Astrocyte of the spinal cord (primary cell): ENCODE data around the gene ABHD11.
A peak's percentile ranks its signal among the peaks of the same experiment; 100 is the strongest.

ENCODE experiments used
- DNase-seq: peaks from one replicate; pipeline ENCODE4 v3.0.0; 2011; ENCODE audit warnings: low read depth, low spot score
- H3K4me3 ChIP-seq: 2 replicates; pipeline ENCODE4 v1.5.1; 2011; ENCODE audit warnings: low read depth, mild to moderate bottlenecking, low read length, moderate library complexity
- CTCF ChIP-seq: IDR thresholded peaks from 2 replicates; pipeline ENCODE4 v1.5.1; 2012; ENCODE audit warnings: low read depth, mild to moderate bottlenecking, low read length, inconsistent platforms
- in situ Hi-C: cut with HindIII; loops from 2 replicates; pipeline ENCODE4 v1.10.0; 2017; ENCODE audit warnings: low sequenced_read_pairs

ABHD11 gene

GRCh38 chr7:73738220-73738611 is 386 bp downstream of the ABHD11 start:
- TF ChIP-seq CTCF = no peak
- in situ Hi-C loops = no loop called here
- peak; percentile 50 for DNase-seq
- H3K4me3 ChIP-seq = peak overlapping the region; percentile 78

GRCh38 chr7:73737491-73738219 is 947 bp downstream of the ABHD11 start:
- H3K4me3 ChIP-seq = peak overlapping the region; percentile 78
- in situ Hi-C loops = no loop called here
- no peak for TF ChIP-seq CTCF

GRCh38 chr7:73736885-73737284 is 1.7 kb downstream of the ABHD11 start:
- no peak for TF ChIP-seq CTCF
- DNase-seq = no peak
- in situ Hi-C loops = no loop called here
- no peak overlapping the region for H3K4me3 ChIP-seq

More at GRCh38 chr7:73737491-73738219, 947 bp downstream of the ABHD11 start:
- no peak for DNase-seq

GRCh38 chr7:73735528-73735905 is 3.1 kb downstream of the ABHD11 start:
- no peak for DNase-seq
- TF ChIP-seq CTCF = no peak
- in situ Hi-C loops = no loop called here
- H3K4me3 ChIP-seq = no peak overlapping the region

- in situ Hi-C loops = no loop called here
- TF ChIP-seq CTCF = peak; percentile 92
- DNase-seq = peak; percentile 68
- no peak overlapping the region for H3K4me3 ChIP-seq
These were observed 3.7 kb downstream of the ABHD11 start for GRCh38 chr7:73734619-73735527.

- no peak for DNase-seq
- no peak overlapping the region for H3K4me3 ChIP-seq
- no peak for TF ChIP-seq CTCF
- in situ Hi-C loops = no loop called here
These were observed 6.2 kb downstream of the ABHD11 start for GRCh38 chr7:73732397-73732796.
